HCT116 (cell line): Measurements from ENCODE around the gene PLCD1. TPM values are rescaled to one million over a fixed set of nuclear protein-coding genes. Genes with fewer than 3 reads are reported as not detected.

ENCODE experiments used
- ATAC-seq: fragments of 200-7000 bp; cut with Tn5 transposase; 2 replicates; pipeline ENCODE4 v1.9.1; 2020; ENCODE audit warnings: mild to moderate bottlenecking, moderate library complexity
- BruUV-seq: library from RNA; stranded (reverse); fragments of 400-500 nt; replicated peaks from 2 replicates; lab custom pipeline; 2021; lab: Mats Ljungman, UMichigan
- CTCF ChIA-PET: fragments of 300-600 bp; sonication (Branson Sonifier 250); formaldehyde crosslinking; loops from one replicate; lab custom pipeline; 2021; ENCODE audit warnings: antibody characterized with exemption; lab: Charles Lee
- POLR2A ChIA-PET: fragments of 300-600, 350-600 bp; sonication (Branson Sonifier 250); formaldehyde crosslinking; loops from one replicate; lab custom pipeline; 2021; ENCODE audit warnings: antibody characterized with exemption; lab: Charles Lee
- RAD21 ChIA-PET, 2 experiments: fragments of 300-600 bp; sonication (Branson Sonifier 250); formaldehyde crosslinking; loops; one replicate each; lab custom pipeline; 2023; ENCODE audit warnings: low total read pairs in 2 of 2; ENCODE audit not compliant: uncharacterized antibody in 2 of 2, unreplicated experiment in 2 of 2, low non-redundant PET in 1 of 2; lab: Charles Lee
- DNase-seq: peaks from one replicate; pipeline ENCODE4 v3.0.0-alpha.2; 2010; ENCODE audit warnings: low read depth, low spot score
- H2AFZ ChIP-seq: fragments of 200-600 bp; shearing (Covaris generic), sonication (generic); 2 replicates; pipeline ENCODE4 v1.6.1; 2017; ENCODE audit warnings: low read depth, mixed run types, mixed read lengths, antibody characterized with exemption, low read length; ENCODE audit not compliant: poor library complexity, severe bottlenecking
- H3K27ac ChIP-seq: 2 replicates; pipeline ENCODE4 v1.5.1; 2012; ENCODE audit warnings: low read depth, low read length
- H3K27me3 ChIP-seq: fragments of 200-600 bp; sonication (generic); 2 replicates; pipeline ENCODE4 v1.6.1; 2016; ENCODE audit warnings: mixed run types, low read length, mixed read lengths; ENCODE audit not compliant: insufficient read depth
- H3K36me3 ChIP-seq, 2 experiments: fragments of 200-500 bp in 1 of 2; fragments of 200-600 bp in 1 of 2; sonication (Bioruptor generic) in 1 of 2; sonication (generic) in 1 of 2; 2 replicates each; pipeline versions ENCODE4 v1.5.1 to v1.6.1; 2014 to 2016; ENCODE audit warnings: low read length in 2 of 2, inconsistent platforms in 1 of 2, mixed read lengths in 1 of 2, mixed run types in 1 of 2; ENCODE audit not compliant: insufficient read depth in 2 of 2, control insufficient read depth in 1 of 2
- H3K4me1 ChIP-seq, 2 experiments: fragments of 200-600 bp in 1 of 2; sonication (generic) in 1 of 2; 2 replicates each; pipeline versions ENCODE4 v1.5.1 to v1.6.1; 2012 to 2017; ENCODE audit warnings: low read length in 2 of 2, inconsistent platforms in 1 of 2, mild to moderate bottlenecking in 1 of 2, mixed read lengths in 1 of 2, mixed run types in 1 of 2, moderate library complexity in 1 of 2; ENCODE audit not compliant: insufficient read depth in 2 of 2, control insufficient read depth in 1 of 2
- H3K4me2 ChIP-seq: fragments of 200-600 bp; sonication (generic); 2 replicates; pipeline ENCODE4 v1.6.1; 2017; ENCODE audit warnings: mixed run types, low read length, mixed read lengths
- H3K4me3 ChIP-seq, 2 experiments: fragments of 200-600 bp in 1 of 2; sonication (generic) in 1 of 2; replicated peaks in 1 of 2; 2 replicates each; pipeline ENCODE4 v1.5.1; 2011 to 2016; ENCODE audit warnings: low read length in 2 of 2, control low read depth in 1 of 2, low read depth in 1 of 2, mild to moderate bottlenecking in 1 of 2, mixed read lengths in 1 of 2, mixed run types in 1 of 2
- H3K79me2 ChIP-seq: fragments of 200-600 bp; sonication (generic); 2 replicates; pipeline ENCODE4 v1.6.1; 2017; ENCODE audit warnings: mild to moderate bottlenecking, mixed run types, low read length, moderate library complexity, mixed read lengths; ENCODE audit not compliant: insufficient read depth
- H3K9ac ChIP-seq: fragments of 200-600 bp; sonication (generic); 2 replicates; pipeline ENCODE4 v1.6.1; 2016; ENCODE audit warnings: low read length, mixed read lengths
- H3K9me2 ChIP-seq: fragments of 200-600 bp; sonication (generic), shearing (Covaris generic); 2 replicates; pipeline ENCODE4 v1.6.1; 2017; ENCODE audit warnings: mixed run types, mild to moderate bottlenecking, moderate library complexity; ENCODE audit not compliant: insufficient read depth
- H3K9me3 ChIP-seq, 2 experiments: fragments of 200-500 bp in 1 of 2; fragments of 200-600 bp in 1 of 2; sonication (Bioruptor generic) in 1 of 2; sonication (generic) in 1 of 2; 2 replicates each; pipeline ENCODE4 v1.6.1; 2014 to 2017; ENCODE audit warnings: low read length in 2 of 2, mixed read lengths in 2 of 2, inconsistent platforms in 1 of 2, low read depth in 1 of 2, mild to moderate bottlenecking in 1 of 2, mixed run types in 1 of 2, moderate library complexity in 1 of 2; ENCODE audit not compliant: control insufficient read depth in 1 of 2, insufficient read depth in 1 of 2
- H4K20me1 ChIP-seq: fragments of 200-600 bp; sonication (generic), shearing (Covaris generic); 2 replicates; pipeline ENCODE4 v1.6.1; 2017; ENCODE audit warnings: mixed run types, mild to moderate bottlenecking, moderate library complexity; ENCODE audit not compliant: insufficient read depth
- ELF1 ChIP-seq: IDR thresholded peaks from 2 replicates; pipeline ENCODE4 v1.6.1; 2012; ENCODE audit warnings: low read depth, borderline replicate concordance
- EZH2phosphoT487 ChIP-seq: fragments of 200-600 bp; IDR thresholded peaks from 2 replicates; pipeline ENCODE4 v1.6.1; 2018; ENCODE audit warnings: antibody characterized with exemption, borderline replicate concordance
- REST ChIP-seq: IDR thresholded peaks from 2 replicates; pipeline ENCODE4 v1.6.1; 2012; ENCODE audit warnings: low read depth
- SP1 ChIP-seq: IDR thresholded peaks from 2 replicates; pipeline ENCODE4 v1.6.1; 2012; ENCODE audit warnings: low read depth
- ZBTB33 ChIP-seq: IDR thresholded peaks from 2 replicates; pipeline ENCODE4 v1.6.1; 2011; ENCODE audit warnings: mild to moderate bottlenecking, low read length, moderate library complexity; ENCODE audit not compliant: insufficient replicate concordance; ENCODE audit errors: extremely low read depth
- ZFX ChIP-seq: fragments of 450-650 bp; IDR thresholded peaks from 2 replicates; pipeline ENCODE4 v1.6.1; 2017
- ZNF274 ChIP-seq: fragments of 200-500 bp; sonication (Bioruptor generic); IDR thresholded peaks from 2 replicates; pipeline ENCODE4 v1.6.1; 2014; ENCODE audit warnings: mild to moderate bottlenecking, low read depth, low read length, inconsistent platforms
- intact Hi-C: fragments of 100-400 bp; cut with micrococcal nuclease; formaldehyde crosslinking; loops from 2 replicates; pipeline ENCODE4 v1.10.0; 2022
- total RNA-seq: library from RNA; stranded (reverse); gene quantifications from one replicate; pipeline ENCODE4 v1.2.1, GENCODE V29; 2021; ENCODE audit not compliant: unreplicated experiment

PLCD1 gene
- total RNA-seq, 1 experiment from 2014 or later = 15.9 TPM

GRCh38 chr3:37994639-37994972 lies 34.8 kb downstream of the PLCD1 start:
- DNase-seq (no peak), ATAC-seq (no peak)
- intact Hi-C loops = no loop called here
- no peak overlapping the region for H2AFZ ChIP-seq
- CTCF ChIA-PET = no interaction called here
- no peaks in the 10 kb centered on the region for H3K9me2 ChIP-seq
- H4K20me1 ChIP-seq = no peaks in the 10 kb centered on the region
- no peaks in the 10 kb centered on the region for H3K36me3 ChIP-seq
- peaks cover 14 to 45% of the 10 kb centered on the region in 2 experiments for H3K4me1 ChIP-seq
- no TSS peak for BruUV-seq
- no peak overlapping the region for H3K9ac ChIP-seq
- POLR2A ChIA-PET = no interaction called here
- H3K9me3 ChIP-seq = no peaks in the 10 kb centered on the region
- H3K27ac ChIP-seq = no peak overlapping the region
- H3K4me3 ChIP-seq = no peak overlapping the region
- TF ChIP-seq ZFX (no peak), EZH2phosphoT487 (no peak), SP1 (no peak), ELF1 (no peak), ZBTB33 (no peak), ZNF274 (no peak), REST (no peak)
- H3K79me2 ChIP-seq = no peaks in the 10 kb centered on the region
- RAD21 ChIA-PET = no interaction called here
- H3K27me3 ChIP-seq = no peaks in the 10 kb centered on the region
- no peak overlapping the region for H3K4me2 ChIP-seq
